ENCODE data around the gene GNAI3. TPM values are rescaled to one million over a fixed set of nuclear protein-coding genes. Genes with fewer than 3 reads are reported as not detected.

The GNAI3 gene
- total RNA-seq, 2 experiments from 2014 or later: 3.8 to 6.1 TPM

GRCh38 chr1:109627692-109628399, 79.4 kb downstream of the GNAI3 start:
- ChIA-PET CTCF (ENCODE audit: unreplicated experiment) (interaction anchor here (0.6 kb wide), 1 partner anchor 863 kb away, joined by 3 read pairs; no protein-coding TSS in a partner anchor), POLR2A (no interaction called here)
- no peak for DNase-seq (ENCODE audit: low spot score)
- no TSS peak for BruUV-seq (replicated peaks)
- H3K4me3 ChIP-seq (ENCODE audit: low read depth, low read length, poor library complexity, severe bottlenecking): no peak overlapping the region
- no peaks in the 10 kb centered on the region for H4K20me1 ChIP-seq (ENCODE audit: insufficient read depth, low read length)
- H3K27ac ChIP-seq (ENCODE audit: low read depth, low read length, poor library complexity, severe bottlenecking): no peak overlapping the region
- peaks cover 6% of the 10 kb centered on the region; the same call in 1 of the 2 replicates for H3K79me2 ChIP-seq (ENCODE audit: insufficient read depth, low read depth, low read length)
- no peak for TF ChIP-seq EZH2phosphoT487 (IDR thresholded peaks at IDR 0.05; ENCODE audit: borderline replicate concordance, low read depth, low read length)
- no peak for TF ChIP-seq CTCF (conservative IDR thresholded peaks at IDR 0.05; ENCODE audit: low read length)
- H2AFZ ChIP-seq (ENCODE audit: low read length): no peak overlapping the region
- intact Hi-C loops (cut with micrococcal nuclease; ENCODE audit: unreplicated experiment): no loop called here
- H3K36me3 ChIP-seq (ENCODE audit: insufficient read depth, low read length): peaks cover 44% of the 10 kb centered on the region
- H3K4me2 ChIP-seq (ENCODE audit: low read length): no peak overlapping the region
- no peaks in the 10 kb centered on the region for H3K9me3 ChIP-seq (ENCODE audit: low read length)
- H3K4me1 ChIP-seq (ENCODE audit: insufficient read depth, low read length, poor library complexity, severe bottlenecking): peaks cover 22% of the 10 kb centered on the region
- H3K9me2 ChIP-seq (ENCODE audit: insufficient read depth, low read length): no peaks in the 10 kb centered on the region

- TF ChIP-seq EZH2phosphoT487 (IDR thresholded peaks at IDR 0.05; ENCODE audit: borderline replicate concordance, low read depth, low read length) (no peak), CTCF (conservative IDR thresholded peaks at IDR 0.05; ENCODE audit: low read length) (no peak)
- intact Hi-C loops (cut with micrococcal nuclease; ENCODE audit: unreplicated experiment): no loop called here
Measured at GRCh38 chr1:109628540-109629321, 80.3 kb downstream of the GNAI3 start.

More at GRCh38 chr1:109628540-109629321, 80.3 kb downstream of the GNAI3 start:
- CTCF ChIA-PET (ENCODE audit: unreplicated experiment): interaction anchor here (0.6 kb wide), 1 partner anchor 862 kb away, joined by 3 read pairs; no protein-coding TSS in a partner anchor
- POLR2A ChIA-PET: no interaction called here
- Histone ChIP-seq H3K4me1 (ENCODE audit: insufficient read depth, low read length, poor library complexity, severe bottlenecking) (peaks cover 13% of the 10 kb centered on the region), H3K9me2 (ENCODE audit: insufficient read depth, low read length) (no peaks in the 10 kb centered on the region), H4K20me1 (ENCODE audit: insufficient read depth, low read length) (no peaks in the 10 kb centered on the region), H3K4me2 (ENCODE audit: low read length) (no peak overlapping the region), H3K27ac (ENCODE audit: low read depth, low read length, poor library complexity, severe bottlenecking) (no peak overlapping the region), H3K9me3 (ENCODE audit: low read length) (no peaks in the 10 kb centered on the region), H2AFZ (ENCODE audit: low read length) (no peak overlapping the region), H3K36me3 (ENCODE audit: insufficient read depth, low read length) (peaks cover 44% of the 10 kb centered on the region), H3K4me3 (ENCODE audit: low read depth, low read length, poor library complexity, severe bottlenecking) (no peak overlapping the region), H3K79me2 (ENCODE audit: insufficient read depth, low read depth, low read length) (no peaks in the 10 kb centered on the region)
- DNase-seq (ENCODE audit: low spot score): no peak
- BruUV-seq (replicated peaks): no TSS peak

Measured in OCI-LY7 (cell line).